ENCODE results near the gene ACSL3.

DNA sequence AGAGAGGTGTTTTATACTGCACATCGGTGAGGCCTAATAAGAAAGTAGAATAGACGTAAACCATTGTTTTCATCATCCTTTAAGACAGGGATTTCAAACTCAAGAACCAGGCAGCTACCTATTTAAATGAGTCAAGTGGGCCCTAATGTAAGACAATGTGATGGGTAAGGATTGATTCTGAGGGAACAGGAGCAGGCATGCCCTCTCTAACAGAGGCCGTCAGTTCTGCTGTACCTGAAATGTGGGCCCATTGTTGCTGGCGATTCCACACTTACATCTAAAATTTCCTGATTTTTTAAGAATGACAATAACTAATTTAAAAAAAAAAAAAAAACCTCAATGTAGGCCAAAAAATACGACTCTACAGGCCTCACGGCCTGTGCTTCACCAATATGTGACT is 67.5 kb downstream of the ACSL3 start:
- TF ChIP-seq EZH2phosphoT487 (IDR thresholded peaks at IDR 0.05; ENCODE audit: insufficient read depth, low read depth) (no peak), EZH2 (IDR thresholded peaks at IDR 0.05; ENCODE audit: insufficient read depth, poor library complexity, severe bottlenecking) (no peak)

All from GM23248 (cell line).